Testis (tissue), 3 donors: ENCODE data around the gene ACSBG1. TPM values are rescaled to one million over a fixed set of nuclear protein-coding genes. Genes with fewer than 3 reads are reported as not detected.

Experiments used
- DNase-seq: peaks from one replicate; pipeline ENCODE4 v3.0.0-alpha.2; 2019
- H3K27ac ChIP-seq, 2 donors: fragments of 200-600 bp; sonication (generic); one replicate each; pipeline ENCODE4 v1.5.1; 2019
- H3K27me3 ChIP-seq: fragments of 200-600 bp; sonication (generic); one replicate; pipeline ENCODE4 v1.5.1; 2019
- H3K36me3 ChIP-seq: fragments of 200-600 bp; sonication (generic); one replicate; pipeline ENCODE4 v1.5.1; 2017; ENCODE audit warnings: low read depth; ENCODE audit errors: missing control alignments
- H3K4me1 ChIP-seq: fragments of 200-600 bp; sonication (generic); one replicate; pipeline ENCODE4 v1.5.1; 2019
- H3K4me3 ChIP-seq, 2 donors: fragments of 200-600 bp; sonication (generic); one replicate each; pipeline ENCODE4 v1.5.1; 2017 to 2019
- H3K9me3 ChIP-seq: fragments of 200-600 bp; sonication (generic); one replicate; pipeline ENCODE4 v1.5.1; 2017
- CTCF ChIP-seq, 3 experiments: fragments of 450-650 bp in 2 of 3; fragments of 200-600 bp in 1 of 3; sonication (generic) in 1 of 3; IDR thresholded peaks; one replicate each; pipeline ENCODE4 v1.5.1; 2016 to 2019; ENCODE audit warnings: antibody characterized with exemption in 3 of 3, mild to moderate bottlenecking in 2 of 3, moderate library complexity in 1 of 3
- POLR2A ChIP-seq: fragments of 450-650 bp; IDR thresholded peaks from one replicate; pipeline ENCODE4 v1.6.1; 2017; ENCODE audit warnings: antibody characterized with exemption, mild to moderate bottlenecking, moderate library complexity
- WGBS, 2 donors: methylation state at CpG; one replicate each; pipeline ENCODE4 v1.1.5; 2018; 5-methylcytosine and 5-hydroxymethylcytosine counted together
- intact Hi-C: fragments of 100-400 bp; cut with DNase I; formaldehyde crosslinking; loops from one replicate; pipeline ENCODE4 v1.15.1; 2023; ENCODE audit warnings: low total_unique reads
- polyA plus RNA-seq: library from polyadenylated mRNA; stranded (reverse); fragments of 350-450 nt; fragmentation: Illumina TruSeq; extraction: RNeasy Lipid Tissue Mini Kit (QIAGEN cat#74804); gene quantifications from one replicate; pipeline ENCODE4 v1.2.3, GENCODE V29; 2014; ENCODE audit warnings: low read depth, low replicate concordance; ENCODE audit not compliant: insufficient read depth
- total RNA-seq, 2 donors: library from RNA; depleted of rRNA; stranded (reverse); fragments of >200 nt; gene quantifications; one replicate each; pipeline ENCODE4 v1.2.3, GENCODE V29; 2016

Gene ACSBG1
- total and polyA plus RNA-seq, 3 donors from 2014 or later, result 12.2 to 25.2 (median 14.8) TPM

- Histone ChIP-seq H3K4me1 (peaks cover 23% of the 10 kb centered on the region), H3K36me3 (no peaks in the 10 kb centered on the region), H3K27me3 (no peaks in the 10 kb centered on the region), H3K27ac (peak overlapping the region; percentile 42 to 53), H3K4me3 (no peak overlapping the region), H3K9me3 (no peaks in the 10 kb centered on the region)
- WGBS, 2 donors, result 64 to 83% methylated on average over 7 of the region's 7 CpGs
- TF ChIP-seq CTCF (IDR thresholded peaks at IDR 0.05) (no peak), POLR2A (no peak)
- DNase-seq, result peak; percentile 95
- intact Hi-C loops, result no loop called here
These were observed 17.9 kb downstream of the ACSBG1 start for GRCh38 chr15:78216276-78217104.

- no peak for DNase-seq
- Histone ChIP-seq H3K4me3 (no peak overlapping the region), H3K27me3 (no peaks in the 10 kb centered on the region), H3K36me3 (no peaks in the 10 kb centered on the region), H3K4me1 (peaks cover 29% of the 10 kb centered on the region), H3K27ac (no peak overlapping the region), H3K9me3 (no peaks in the 10 kb centered on the region)
- 97 to 100% methylated on average over 3 to 4 of the region's 4 CpGs for WGBS, 2 donors
- TF ChIP-seq CTCF (IDR thresholded peaks at IDR 0.05) (no peak), POLR2A (no peak)
- intact Hi-C loops, result no loop called here
These were observed 20.4 kb downstream of the ACSBG1 start for GRCh38 chr15:78213956-78214355.

- TF ChIP-seq POLR2A (no peak), CTCF (IDR thresholded peaks at IDR 0.05) (no peak)
- no peaks in the 10 kb centered on the region for H3K36me3 ChIP-seq
- WGBS, 2 donors, result 80 to 95% methylated on average over 1 to 6 of the region's 6 CpGs
- intact Hi-C loops, result no loop called here
- no peak overlapping the region for H3K27ac ChIP-seq
- H3K4me1 ChIP-seq, result peaks cover 29% of the 10 kb centered on the region
- no peaks in the 10 kb centered on the region for H3K9me3 ChIP-seq
- no peaks in the 10 kb centered on the region for H3K27me3 ChIP-seq
- H3K4me3 ChIP-seq, result no peak overlapping the region
- DNase-seq, result no peak
These were observed 21.0 kb downstream of the ACSBG1 start for GRCh38 chr15:78213425-78213750.

- peaks cover 32% of the 10 kb centered on the region for H3K4me1 ChIP-seq
- intact Hi-C loops, result no loop called here
- peak overlapping the region in 1 of 2 donors; percentile 69 for H3K27ac ChIP-seq
- H3K36me3 ChIP-seq, result no peaks in the 10 kb centered on the region
- no peaks in the 10 kb centered on the region for H3K27me3 ChIP-seq
- peak; percentile 40 for DNase-seq
- H3K4me3 ChIP-seq, result no peak overlapping the region
- 81 to 87% methylated on average over 13 to 17 of the region's 17 CpGs for WGBS, 2 donors
- no peak for TF ChIP-seq POLR2A
- TF ChIP-seq CTCF (IDR thresholded peaks at IDR 0.05), result no peak
- H3K9me3 ChIP-seq, result no peaks in the 10 kb centered on the region
These were observed 21.6 kb downstream of the ACSBG1 start for GRCh38 chr15:78212546-78213424.
